HG02610 (cell line): ENCODE measurements around the gene EHMT2.
"Not testable (repeated sequence)": the region's sequence is repeated elsewhere in the genome, so short reads cannot be mapped to it uniquely, and the experiment has no call there.

ENCODE experiments used
- ATAC-seq: cut with Tn5 transposase; IDR thresholded peaks from one replicate; pipeline ENCODE4 v1.9.1; 2021; ENCODE audit warnings: mild to moderate bottlenecking, moderate library complexity; ENCODE audit not compliant: unreplicated experiment

Gene EHMT2

DNA sequence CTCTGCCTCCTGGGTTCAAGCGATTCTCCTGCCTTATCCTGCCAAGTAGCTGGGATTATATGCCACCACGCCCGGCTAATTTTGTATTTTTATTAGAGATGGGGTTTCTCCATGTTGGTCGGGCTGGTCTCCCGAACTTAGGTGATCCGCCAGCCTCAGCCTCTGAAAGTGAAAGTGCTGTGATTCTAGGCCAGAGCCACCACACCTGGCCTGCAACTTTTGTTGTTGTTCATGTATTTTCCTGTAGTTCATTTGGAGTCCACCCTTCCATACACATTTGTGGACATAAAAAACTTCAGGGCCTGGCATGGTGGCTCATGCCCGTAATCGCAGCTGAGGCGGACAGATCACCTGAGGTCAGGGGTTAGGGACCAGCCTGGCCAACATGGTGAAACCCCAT is 55.4 kb downstream of the EHMT2 start:
- no peak for ATAC-seq

GRCh38 chr6:31839779-31840126 is 57.7 kb downstream of the EHMT2 start:
- ATAC-seq, result not testable (repeated sequence)

DNA sequence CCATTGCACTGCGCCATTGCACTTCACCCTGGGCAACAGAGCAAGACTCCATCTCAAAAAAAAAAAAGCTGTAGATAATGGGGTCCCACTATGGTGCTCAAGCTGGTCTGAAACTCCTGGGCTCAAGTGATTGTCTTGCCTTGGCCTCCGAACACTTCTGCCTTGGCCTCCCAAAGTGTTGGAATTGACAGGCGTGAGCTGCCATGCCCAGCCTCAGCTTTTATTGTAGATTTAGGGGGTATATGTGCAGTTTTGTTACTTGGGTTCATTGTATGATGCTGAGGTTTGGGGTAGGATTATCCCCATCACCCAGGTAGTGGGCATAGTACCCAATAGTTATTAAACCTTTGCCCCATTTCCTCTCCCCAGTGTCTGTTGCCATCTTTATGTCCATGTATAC is 58.5 kb downstream of the EHMT2 start:
- no peak for ATAC-seq

DNA sequence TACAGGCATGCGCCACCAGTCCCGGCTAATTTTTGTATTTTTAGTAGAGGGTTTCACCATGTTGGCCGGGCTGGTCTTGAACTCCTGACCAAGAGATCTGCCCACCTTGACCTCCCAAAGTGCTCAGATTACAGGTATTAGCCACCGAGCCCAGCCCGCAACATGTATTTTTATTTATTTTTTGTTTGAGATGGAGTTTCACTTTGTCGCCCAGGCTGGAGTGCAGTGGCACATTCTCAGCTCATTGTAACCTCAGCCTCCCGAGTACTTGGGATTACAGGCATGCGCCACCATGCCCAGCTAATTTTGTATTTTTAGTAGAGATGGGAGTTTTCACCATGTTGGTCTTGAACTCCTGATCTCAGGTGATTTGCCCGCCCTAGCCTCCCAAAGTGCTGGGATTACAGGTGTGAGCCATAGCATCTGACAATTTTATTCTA is 59.4 kb downstream of the EHMT2 start:
- ATAC-seq, result not testable (repeated sequence)

GRCh38 chr6:31837369-31838113 is 60.0 kb downstream of the EHMT2 start:
- no peak for ATAC-seq

DNA sequence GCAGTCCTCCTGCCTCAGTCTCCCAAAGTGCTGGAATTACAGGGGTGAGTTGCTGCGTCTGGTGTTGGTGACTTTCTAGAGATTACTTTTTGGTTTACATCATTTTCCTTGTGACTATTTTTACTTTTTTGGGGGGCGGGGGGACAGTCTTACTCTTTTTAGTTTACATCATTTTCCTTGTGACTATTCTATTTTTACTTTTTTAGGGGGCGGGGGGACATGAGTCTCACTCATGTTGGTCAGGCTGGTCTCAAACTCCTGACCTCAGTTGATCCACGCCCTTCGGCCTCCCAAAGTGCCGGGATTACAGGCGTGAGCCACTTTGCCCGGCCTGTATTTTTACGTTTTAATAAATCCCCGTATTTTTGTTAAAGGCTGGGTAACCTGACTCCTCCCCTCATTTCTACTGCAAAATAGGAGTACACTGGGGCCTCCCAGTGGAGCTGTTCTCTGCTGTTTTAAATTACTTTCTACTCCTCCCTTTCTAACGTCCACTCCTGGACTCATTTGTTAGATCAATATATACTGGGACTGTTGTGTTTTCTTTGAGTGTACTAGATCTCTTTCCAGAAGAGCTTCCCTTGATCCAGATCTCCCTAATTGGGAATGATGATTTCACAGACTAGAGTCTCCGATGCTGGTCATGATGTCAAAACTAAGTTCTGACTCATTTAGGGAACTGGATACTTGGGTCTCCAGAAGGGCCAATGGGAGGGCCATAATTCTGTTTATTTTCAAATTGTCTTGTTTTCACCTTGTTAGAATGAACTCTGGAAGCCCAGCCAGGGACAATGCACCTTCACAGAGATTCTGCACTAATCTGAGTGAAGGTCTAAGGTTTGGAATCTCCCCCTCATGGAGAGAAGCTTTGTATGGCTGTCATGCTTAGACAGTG is 60.8 kb downstream of the EHMT2 start:
- no peak for ATAC-seq

DNA sequence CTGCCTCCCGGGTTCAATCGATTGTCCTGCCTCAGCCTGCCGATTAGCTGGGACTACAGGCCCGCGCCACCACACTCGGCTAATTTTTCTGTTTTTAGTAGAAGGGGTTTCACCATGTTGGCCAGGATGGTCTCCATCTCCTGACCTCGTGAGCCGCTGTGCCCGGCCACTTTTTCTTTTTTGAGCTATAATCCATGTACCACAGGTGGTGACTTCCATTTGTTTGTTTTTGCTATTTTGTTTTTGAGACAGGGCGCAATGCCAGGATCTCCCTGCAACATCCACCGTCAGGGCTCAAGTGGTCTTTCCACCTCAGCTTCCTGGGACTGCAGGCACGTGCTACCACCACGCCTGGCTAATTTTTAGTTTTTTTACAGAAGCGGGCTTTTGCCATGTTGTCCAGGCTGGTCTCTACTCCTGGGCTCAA is 61.4 kb downstream of the EHMT2 start:
- no peak for ATAC-seq

DNA sequence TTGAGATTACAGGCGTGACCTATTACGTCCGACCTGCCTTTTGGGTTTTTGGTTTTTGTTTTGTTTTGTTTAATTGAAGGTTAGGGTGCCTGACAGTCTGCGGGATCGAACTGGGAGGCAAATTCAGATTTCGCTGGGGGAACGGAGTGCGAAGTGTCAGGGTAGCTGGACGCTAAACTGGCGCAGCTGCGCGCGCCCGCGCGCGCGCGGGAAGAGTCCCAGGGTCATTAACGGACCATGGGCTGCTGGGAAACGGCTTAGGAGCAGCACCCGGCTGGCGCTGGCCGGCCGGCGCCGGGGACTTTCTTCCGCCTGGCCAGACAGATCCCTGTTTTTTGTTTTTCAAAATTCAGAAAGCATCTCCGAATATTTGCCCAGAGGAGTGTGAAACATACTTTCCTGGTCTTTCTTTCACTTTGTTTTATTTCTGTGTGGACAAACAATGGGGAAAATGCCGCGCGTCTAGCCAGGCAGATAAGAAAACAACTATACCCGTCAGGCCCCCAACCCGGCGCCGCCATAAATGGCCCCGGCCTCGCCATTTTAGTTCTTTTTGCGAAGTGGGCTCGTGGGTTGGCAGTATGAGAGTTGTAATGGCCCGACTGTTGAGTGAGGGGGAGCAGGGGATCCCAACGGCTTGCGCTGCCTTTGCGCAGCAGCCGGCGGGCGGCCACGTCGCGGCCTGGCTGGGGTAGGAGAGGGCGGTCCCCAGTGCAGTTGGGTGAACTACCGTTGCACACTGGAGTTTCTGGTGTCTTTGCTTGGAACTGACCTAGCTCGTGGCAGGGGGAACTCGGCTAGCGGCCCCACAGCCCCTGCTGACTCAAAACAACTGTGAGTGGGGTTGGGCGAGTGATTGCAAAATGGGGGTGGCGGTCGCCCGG is 62.9 kb downstream of the EHMT2 start:
- ATAC-seq, result peak; percentile 52

DNA sequence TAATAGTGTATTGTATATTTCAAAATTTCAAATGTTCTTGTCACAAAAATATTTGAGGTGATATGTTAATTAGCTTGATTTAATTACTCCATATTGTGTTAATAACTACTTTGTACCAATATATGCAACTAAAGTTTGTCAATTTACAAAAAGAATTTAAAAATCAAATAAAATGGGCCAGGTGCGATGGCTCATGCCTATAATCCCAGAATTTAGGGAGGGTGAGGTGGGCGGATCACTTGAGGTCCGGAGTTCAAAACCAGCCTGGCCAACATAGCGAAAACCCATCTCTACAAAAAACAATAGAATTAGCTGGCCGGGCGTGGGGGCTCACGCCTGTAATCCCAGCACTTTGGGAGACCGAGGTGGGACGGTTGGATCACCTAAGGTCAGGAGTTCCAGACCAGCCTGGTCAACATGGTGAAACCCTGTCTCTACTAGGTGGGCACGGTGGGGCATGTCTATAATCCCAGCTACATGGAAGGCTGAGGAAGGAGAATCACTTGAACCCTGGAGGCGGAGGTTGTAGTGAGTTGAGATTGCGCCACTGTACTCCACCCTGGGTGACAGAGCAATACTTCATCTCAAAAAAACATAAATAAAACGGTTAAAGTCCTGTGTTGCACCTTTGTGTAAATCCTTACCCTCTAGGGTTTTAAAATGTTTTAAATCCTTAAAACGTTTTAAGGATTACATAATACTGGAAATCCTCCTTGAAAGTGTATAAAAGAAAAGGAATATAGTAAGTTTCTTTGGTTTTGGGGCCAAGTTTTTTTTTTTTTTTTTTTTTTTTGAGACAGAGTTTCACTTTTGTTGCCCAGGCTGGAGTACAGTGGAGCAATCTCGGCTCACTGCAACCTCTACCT is 65.9 kb downstream of the EHMT2 start:
- no peak for ATAC-seq

DNA sequence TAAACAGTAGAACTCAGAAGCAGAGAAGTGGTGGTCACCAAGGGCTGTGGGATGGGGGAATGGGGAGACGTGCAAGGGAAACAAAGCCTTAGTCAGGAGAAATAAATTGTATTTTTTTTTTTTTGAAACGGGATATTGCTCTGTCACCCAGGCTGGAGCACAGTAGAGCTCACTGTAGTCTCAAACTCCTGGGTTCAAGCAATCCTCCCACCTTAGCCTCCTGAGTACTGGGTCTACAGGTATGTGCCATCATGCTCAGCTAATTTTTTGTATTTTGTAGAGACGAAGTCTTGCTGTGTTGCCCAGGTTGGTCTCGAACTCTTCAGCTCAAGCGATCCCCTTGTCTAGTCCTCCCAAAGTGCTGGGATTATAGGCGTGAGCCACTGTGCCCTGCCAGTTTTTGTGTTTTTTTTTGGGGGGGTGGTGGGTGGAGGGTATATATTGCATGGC is 66.6 kb downstream of the EHMT2 start:
- no peak for ATAC-seq
